Ovary (tissue), 3 donors: Measurements from ENCODE around the gene TIPRL.

Experiments
- EP300 ChIP-seq: sonication (generic); formaldehyde crosslinking; IDR thresholded peaks from one replicate; pipeline ENCODE4 v1.6.1; 2017; ENCODE audit warnings: antibody characterized with exemption
- TF ChIP-seq, protein P1 (sequence below), 3 donors: fragments of 450-650 bp in 2 of 3; fragments of 200-600 bp in 1 of 3; IDR thresholded peaks; one replicate each; pipeline versions ENCODE4 v1.5.1 to v1.8.0; 2016 to 2022; ENCODE audit warnings: antibody characterized with exemption in 3 of 3, mild to moderate bottlenecking in 1 of 3
- donor health status: DM: no; HTN: no; CAD: no.

DNA sequence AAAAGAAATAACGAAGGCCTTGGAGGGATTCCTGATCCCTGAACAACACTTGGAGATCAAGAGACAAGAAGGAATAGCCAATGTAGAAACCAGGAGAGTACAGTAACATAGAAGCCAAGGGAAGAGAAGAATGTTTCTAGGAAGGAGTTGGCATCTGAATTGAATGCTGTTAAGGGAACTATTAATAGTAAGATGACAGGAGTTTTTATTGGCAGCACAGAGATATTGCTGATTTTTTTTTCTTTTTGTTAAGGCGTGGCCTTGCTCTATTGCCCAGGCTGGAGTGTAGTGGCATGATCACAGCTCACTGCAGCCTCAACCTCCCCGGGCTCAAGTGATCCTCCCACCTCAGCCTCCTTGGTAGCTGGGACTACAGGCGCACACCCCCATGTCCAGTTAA lies 37.4 kb downstream of the TIPRL start:
- TF ChIP-seq, protein P1, sequence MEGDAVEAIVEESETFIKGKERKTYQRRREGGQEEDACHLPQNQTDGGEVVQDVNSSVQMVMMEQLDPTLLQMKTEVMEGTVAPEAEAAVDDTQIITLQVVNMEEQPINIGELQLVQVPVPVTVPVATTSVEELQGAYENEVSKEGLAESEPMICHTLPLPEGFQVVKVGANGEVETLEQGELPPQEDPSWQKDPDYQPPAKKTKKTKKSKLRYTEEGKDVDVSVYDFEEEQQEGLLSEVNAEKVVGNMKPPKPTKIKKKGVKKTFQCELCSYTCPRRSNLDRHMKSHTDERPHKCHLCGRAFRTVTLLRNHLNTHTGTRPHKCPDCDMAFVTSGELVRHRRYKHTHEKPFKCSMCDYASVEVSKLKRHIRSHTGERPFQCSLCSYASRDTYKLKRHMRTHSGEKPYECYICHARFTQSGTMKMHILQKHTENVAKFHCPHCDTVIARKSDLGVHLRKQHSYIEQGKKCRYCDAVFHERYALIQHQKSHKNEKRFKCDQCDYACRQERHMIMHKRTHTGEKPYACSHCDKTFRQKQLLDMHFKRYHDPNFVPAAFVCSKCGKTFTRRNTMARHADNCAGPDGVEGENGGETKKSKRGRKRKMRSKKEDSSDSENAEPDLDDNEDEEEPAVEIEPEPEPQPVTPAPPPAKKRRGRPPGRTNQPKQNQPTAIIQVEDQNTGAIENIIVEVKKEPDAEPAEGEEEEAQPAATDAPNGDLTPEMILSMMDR (IDR thresholded peaks at IDR 0.05), result no peak
- TF ChIP-seq EP300, result no peak
